Measurements from ENCODE around the gene RABGGTA.

RABGGTA gene

GRCh38 chr14:24266344-24267244 lies 4.8 kb downstream of the RABGGTA start:
- Histone ChIP-seq H3K4me1 (ENCODE audit: control insufficient read depth, insufficient read depth, low read length) (peaks cover 5% of the 10 kb centered on the region), H3K9me3 (ENCODE audit: control insufficient read depth in 2 of 2, low read length in 2 of 2) (no peaks in the 10 kb centered on the region), H3K27ac (ENCODE audit: low read length) (no peak overlapping the region), H3K27me3 (ENCODE audit: control insufficient read depth in 1 of 2, insufficient read depth in 2 of 2, low read length in 2 of 2) (no peaks in the 10 kb centered on the region), H3K36me3 (ENCODE audit: control insufficient read depth in 2 of 2, insufficient read depth in 2 of 2, low read length in 2 of 2) (peaks cover 4 to 17% of the 10 kb centered on the region in 2 donors), H3K9ac (ENCODE audit: low read length in 2 of 2) (no peak overlapping the region), H3K4me3 (ENCODE audit: low read length in 2 of 2) (no peak overlapping the region)

GRCh38 chr14:24264298-24264697 lies 7.1 kb downstream of the RABGGTA start:
- H3K9me3 ChIP-seq (ENCODE audit: control insufficient read depth in 2 of 2, low read length in 2 of 2): no peaks in the 10 kb centered on the region
- no peaks in the 10 kb centered on the region for H3K27me3 ChIP-seq (ENCODE audit: control insufficient read depth in 1 of 2, insufficient read depth in 2 of 2, low read length in 2 of 2)
- H3K9ac ChIP-seq (ENCODE audit: low read length in 2 of 2): no peak overlapping the region
- H3K36me3 ChIP-seq (ENCODE audit: control insufficient read depth in 2 of 2, insufficient read depth in 2 of 2, low read length in 2 of 2): peaks cover 4 to 17% of the 10 kb centered on the region in 2 donors
- no peaks in the 10 kb centered on the region for H3K4me1 ChIP-seq (ENCODE audit: control insufficient read depth, insufficient read depth, low read length)
- no peak overlapping the region for H3K27ac ChIP-seq (ENCODE audit: low read length)
- no peak overlapping the region for H3K4me3 ChIP-seq (ENCODE audit: low read length in 2 of 2)

- no peak overlapping the region for H3K4me3 ChIP-seq (ENCODE audit: low read length in 2 of 2)
- H3K27ac ChIP-seq (ENCODE audit: low read length): no peak overlapping the region
- H3K36me3 ChIP-seq (ENCODE audit: control insufficient read depth in 2 of 2, insufficient read depth in 2 of 2, low read length in 2 of 2): peaks cover 4 to 16% of the 10 kb centered on the region in 2 donors
- H3K27me3 ChIP-seq (ENCODE audit: control insufficient read depth in 1 of 2, insufficient read depth in 2 of 2, low read length in 2 of 2): no peaks in the 10 kb centered on the region
- H3K9ac ChIP-seq (ENCODE audit: low read length in 2 of 2): no peak overlapping the region
- no peaks in the 10 kb centered on the region for H3K9me3 ChIP-seq (ENCODE audit: control insufficient read depth in 2 of 2, low read length in 2 of 2)
- no peaks in the 10 kb centered on the region for H3K4me1 ChIP-seq (ENCODE audit: control insufficient read depth, insufficient read depth, low read length)
These were observed 7.5 kb downstream of the RABGGTA start for GRCh38 chr14:24263848-24264247.

GRCh38 chr14:24262821-24263733 lies 8.3 kb downstream of the RABGGTA start, which contains the start of gene TGM1:
TGM1 (minus strand) TSS chr14:24263177; CDS start chr14:24262352, 825 bp downstream.
- H3K4me3 ChIP-seq (ENCODE audit: low read length in 2 of 2): no peak within 1 kb of the TSS
- H3K9me3 ChIP-seq (ENCODE audit: control insufficient read depth in 2 of 2, low read length in 2 of 2): no peaks in the 10 kb centered on the region
- no peaks in the 10 kb centered on the region for H3K4me1 ChIP-seq (ENCODE audit: control insufficient read depth, insufficient read depth, low read length)
- H3K9ac ChIP-seq (ENCODE audit: low read length in 2 of 2): no peak within 1 kb of the TSS
- H3K27me3 ChIP-seq (ENCODE audit: control insufficient read depth in 1 of 2, insufficient read depth in 2 of 2, low read length in 2 of 2): no peaks in the 10 kb centered on the region
- peaks cover 4 to 14% of the 10 kb centered on the region in 2 donors for H3K36me3 ChIP-seq (ENCODE audit: control insufficient read depth in 2 of 2, insufficient read depth in 2 of 2, low read length in 2 of 2)
- H3K27ac ChIP-seq (ENCODE audit: low read length): no peak within 1 kb of the TSS

GRCh38 chr14:24261969-24262327 lies 9.4 kb downstream of the RABGGTA start:
- Histone ChIP-seq H3K9me3 (ENCODE audit: control insufficient read depth in 2 of 2, low read length in 2 of 2) (no peaks in the 10 kb centered on the region), H3K36me3 (ENCODE audit: control insufficient read depth in 2 of 2, insufficient read depth in 2 of 2, low read length in 2 of 2) (peaks cover 0 to 11% of the 10 kb centered on the region in 2 donors), H3K27me3 (ENCODE audit: control insufficient read depth in 1 of 2, insufficient read depth in 2 of 2, low read length in 2 of 2) (no peaks in the 10 kb centered on the region), H3K4me1 (ENCODE audit: control insufficient read depth, insufficient read depth, low read length) (no peaks in the 10 kb centered on the region), H3K27ac (ENCODE audit: low read length) (no peak overlapping the region), H3K9ac (ENCODE audit: low read length in 2 of 2) (no peak overlapping the region), H3K4me3 (ENCODE audit: low read length in 2 of 2) (no peak overlapping the region)

- no peak overlapping the region for H3K27ac ChIP-seq (ENCODE audit: low read length)
- no peaks in the 10 kb centered on the region for H3K9me3 ChIP-seq (ENCODE audit: control insufficient read depth in 2 of 2, low read length in 2 of 2)
- H3K4me3 ChIP-seq (ENCODE audit: low read length in 2 of 2): no peak overlapping the region
- no peaks in the 10 kb centered on the region for H3K27me3 ChIP-seq (ENCODE audit: control insufficient read depth in 1 of 2, insufficient read depth in 2 of 2, low read length in 2 of 2)
- H3K4me1 ChIP-seq (ENCODE audit: control insufficient read depth, insufficient read depth, low read length): no peaks in the 10 kb centered on the region
- no peak overlapping the region for H3K9ac ChIP-seq (ENCODE audit: low read length in 2 of 2)
- peaks cover 0 to 8% of the 10 kb centered on the region in 2 donors for H3K36me3 ChIP-seq (ENCODE audit: control insufficient read depth in 2 of 2, insufficient read depth in 2 of 2, low read length in 2 of 2)
These were observed 10.0 kb downstream of the RABGGTA start for GRCh38 chr14:24261256-24261968.

- no peaks in the 10 kb centered on the region for H3K9me3 ChIP-seq (ENCODE audit: control insufficient read depth in 2 of 2, low read length in 2 of 2)
- H3K36me3 ChIP-seq (ENCODE audit: control insufficient read depth in 2 of 2, insufficient read depth in 2 of 2, low read length in 2 of 2): peaks cover 0 to 3% of the 10 kb centered on the region in 2 donors
- H3K9ac ChIP-seq (ENCODE audit: low read length in 2 of 2): no peak overlapping the region
- no peaks in the 10 kb centered on the region for H3K4me1 ChIP-seq (ENCODE audit: control insufficient read depth, insufficient read depth, low read length)
- H3K27me3 ChIP-seq (ENCODE audit: control insufficient read depth in 1 of 2, insufficient read depth in 2 of 2, low read length in 2 of 2): no peaks in the 10 kb centered on the region
- H3K27ac ChIP-seq (ENCODE audit: low read length): no peak overlapping the region
- no peak overlapping the region for H3K4me3 ChIP-seq (ENCODE audit: low read length in 2 of 2)
These were observed 10.6 kb downstream of the RABGGTA start for GRCh38 chr14:24260780-24261157.

GRCh38 chr14:24260026-24260779 lies 11.2 kb downstream of the RABGGTA start:
- H3K27me3 ChIP-seq (ENCODE audit: control insufficient read depth in 1 of 2, insufficient read depth in 2 of 2, low read length in 2 of 2): no peaks in the 10 kb centered on the region
- H3K4me1 ChIP-seq (ENCODE audit: control insufficient read depth, insufficient read depth, low read length): no peaks in the 10 kb centered on the region
- H3K9ac ChIP-seq (ENCODE audit: low read length in 2 of 2): no peak overlapping the region
- no peak overlapping the region for H3K27ac ChIP-seq (ENCODE audit: low read length)
- peaks cover 0 to 2% of the 10 kb centered on the region in 2 donors for H3K36me3 ChIP-seq (ENCODE audit: control insufficient read depth in 2 of 2, insufficient read depth in 2 of 2, low read length in 2 of 2)
- H3K4me3 ChIP-seq (ENCODE audit: low read length in 2 of 2): no peak overlapping the region
- no peaks in the 10 kb centered on the region for H3K9me3 ChIP-seq (ENCODE audit: control insufficient read depth in 2 of 2, low read length in 2 of 2)

GRCh38 chr14:24259282-24260025 lies 11.9 kb downstream of the RABGGTA start:
- Histone ChIP-seq H3K36me3 (ENCODE audit: control insufficient read depth in 2 of 2, insufficient read depth in 2 of 2, low read length in 2 of 2) (no peaks in the 10 kb centered on the region), H3K27ac (ENCODE audit: low read length) (no peak overlapping the region), H3K4me1 (ENCODE audit: control insufficient read depth, insufficient read depth, low read length) (no peaks in the 10 kb centered on the region), H3K9ac (ENCODE audit: low read length in 2 of 2) (no peak overlapping the region), H3K27me3 (ENCODE audit: control insufficient read depth in 1 of 2, insufficient read depth in 2 of 2, low read length in 2 of 2) (no peaks in the 10 kb centered on the region), H3K9me3 (ENCODE audit: control insufficient read depth in 2 of 2, low read length in 2 of 2) (no peaks in the 10 kb centered on the region), H3K4me3 (ENCODE audit: low read length in 2 of 2) (no peak overlapping the region)
